Measurements from ENCODE around the gene PMEL. TPM values are rescaled to one million over a fixed set of nuclear protein-coding genes. Genes with fewer than 3 reads are reported as not detected.

The PMEL gene
- total and polyA plus RNA-seq, 9 of the 15 experiments (the other 6 are each of a cell fraction or from before 2014, with no cell fraction given): 0.36 to 2.0 (median 0.98) TPM

DNA sequence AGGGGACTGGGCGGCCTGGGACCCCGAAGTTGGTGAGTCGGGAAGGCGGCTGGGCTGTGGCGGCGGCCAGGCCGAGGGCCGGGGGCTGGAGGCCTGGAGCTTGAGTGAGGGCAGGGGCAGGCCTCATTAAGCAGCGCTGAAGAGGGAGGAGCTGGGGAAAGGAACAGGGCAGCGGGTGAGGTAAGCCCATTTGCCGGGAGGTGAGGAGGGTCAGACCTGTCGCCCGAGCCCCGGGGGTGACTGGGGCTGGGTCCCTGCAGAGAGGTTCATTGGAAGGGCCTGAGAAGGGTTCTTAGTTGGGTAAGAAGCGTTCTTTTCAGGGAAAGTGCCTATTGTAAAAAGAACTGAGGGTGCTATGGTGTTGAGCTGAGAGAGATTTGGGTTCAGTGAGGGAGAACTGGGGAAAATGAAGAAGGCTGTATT lies 8.5 kb upstream of the PMEL start (continued):
- TF ChIP-seq, protein P1, sequence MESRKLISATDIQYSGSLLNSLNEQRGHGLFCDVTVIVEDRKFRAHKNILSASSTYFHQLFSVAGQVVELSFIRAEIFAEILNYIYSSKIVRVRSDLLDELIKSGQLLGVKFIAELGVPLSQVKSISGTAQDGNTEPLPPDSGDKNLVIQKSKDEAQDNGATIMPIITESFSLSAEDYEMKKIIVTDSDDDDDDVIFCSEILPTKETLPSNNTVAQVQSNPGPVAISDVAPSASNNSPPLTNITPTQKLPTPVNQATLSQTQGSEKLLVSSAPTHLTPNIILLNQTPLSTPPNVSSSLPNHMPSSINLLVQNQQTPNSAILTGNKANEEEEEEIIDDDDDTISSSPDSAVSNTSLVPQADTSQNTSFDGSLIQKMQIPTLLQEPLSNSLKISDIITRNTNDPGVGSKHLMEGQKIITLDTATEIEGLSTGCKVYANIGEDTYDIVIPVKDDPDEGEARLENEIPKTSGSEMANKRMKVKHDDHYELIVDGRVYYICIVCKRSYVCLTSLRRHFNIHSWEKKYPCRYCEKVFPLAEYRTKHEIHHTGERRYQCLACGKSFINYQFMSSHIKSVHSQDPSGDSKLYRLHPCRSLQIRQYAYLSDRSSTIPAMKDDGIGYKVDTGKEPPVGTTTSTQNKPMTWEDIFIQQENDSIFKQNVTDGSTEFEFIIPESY (CRISPR knock-in tag; IDR thresholded peaks at IDR 0.05): no peak
- TF ChIP-seq ELF1 (tag; IDR thresholded peaks at IDR 0.05): no peak
- TF ChIP-seq, protein P2, sequence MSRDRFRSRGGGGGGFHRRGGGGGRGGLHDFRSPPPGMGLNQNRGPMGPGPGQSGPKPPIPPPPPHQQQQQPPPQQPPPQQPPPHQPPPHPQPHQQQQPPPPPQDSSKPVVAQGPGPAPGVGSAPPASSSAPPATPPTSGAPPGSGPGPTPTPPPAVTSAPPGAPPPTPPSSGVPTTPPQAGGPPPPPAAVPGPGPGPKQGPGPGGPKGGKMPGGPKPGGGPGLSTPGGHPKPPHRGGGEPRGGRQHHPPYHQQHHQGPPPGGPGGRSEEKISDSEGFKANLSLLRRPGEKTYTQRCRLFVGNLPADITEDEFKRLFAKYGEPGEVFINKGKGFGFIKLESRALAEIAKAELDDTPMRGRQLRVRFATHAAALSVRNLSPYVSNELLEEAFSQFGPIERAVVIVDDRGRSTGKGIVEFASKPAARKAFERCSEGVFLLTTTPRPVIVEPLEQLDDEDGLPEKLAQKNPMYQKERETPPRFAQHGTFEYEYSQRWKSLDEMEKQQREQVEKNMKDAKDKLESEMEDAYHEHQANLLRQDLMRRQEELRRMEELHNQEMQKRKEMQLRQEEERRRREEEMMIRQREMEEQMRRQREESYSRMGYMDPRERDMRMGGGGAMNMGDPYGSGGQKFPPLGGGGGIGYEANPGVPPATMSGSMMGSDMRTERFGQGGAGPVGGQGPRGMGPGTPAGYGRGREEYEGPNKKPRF (IDR thresholded peaks at IDR 0.05; ENCODE audit: low read depth, low read length): no peak
- TF ChIP-seq CEBPG (CRISPR knock-in tag; IDR thresholded peaks at IDR 0.05): 0 out of 2 replicates have a peak, but pooled peaks have one; percentile 41
- TF ChIP-seq CEBPG (tag; conservative IDR thresholded peaks at IDR 0.05 in 1 of 2, IDR thresholded peaks at IDR 0.05 in 1 of 2): no peak
- TF ChIP-seq NBN (IDR thresholded peaks at IDR 0.05; ENCODE audit: low read depth): 0 out of 2 replicates have a peak, but pooled peaks have one; percentile 8
- peak; percentile 14; the same call in 1 of the 2 replicates for TF ChIP-seq ZBTB17 (CRISPR knock-in tag; IDR thresholded peaks at IDR 0.05)
- no peak for TF ChIP-seq KLF10 (CRISPR knock-in tag; IDR thresholded peaks at IDR 0.05)
- TF ChIP-seq, protein P3, sequence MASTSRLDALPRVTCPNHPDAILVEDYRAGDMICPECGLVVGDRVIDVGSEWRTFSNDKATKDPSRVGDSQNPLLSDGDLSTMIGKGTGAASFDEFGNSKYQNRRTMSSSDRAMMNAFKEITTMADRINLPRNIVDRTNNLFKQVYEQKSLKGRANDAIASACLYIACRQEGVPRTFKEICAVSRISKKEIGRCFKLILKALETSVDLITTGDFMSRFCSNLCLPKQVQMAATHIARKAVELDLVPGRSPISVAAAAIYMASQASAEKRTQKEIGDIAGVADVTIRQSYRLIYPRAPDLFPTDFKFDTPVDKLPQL (IDR thresholded peaks at IDR 0.05; ENCODE audit: extremely low read depth, insufficient read length): no peak
- no peak for TF ChIP-seq PTBP1 (IDR thresholded peaks at IDR 0.05; ENCODE audit: low read depth, low read length)
- no peak for TF ChIP-seq ZNF764 (CRISPR knock-in tag; IDR thresholded peaks at IDR 0.05; ENCODE audit: low read depth)
- peak; percentile 86; the same call in 1 of the 2 replicates for TF ChIP-seq LARP7 (IDR thresholded peaks at IDR 0.05)
- TF ChIP-seq RAD51 (IDR thresholded peaks at IDR 0.05; ENCODE audit: borderline replicate concordance, low read depth): no peak
- no peak for TF ChIP-seq PHB2 (IDR thresholded peaks at IDR 0.05; ENCODE audit: low read depth)
- peak; percentile 22; the same call in 1 of the 2 replicates for TF ChIP-seq PHF8 (IDR thresholded peaks at IDR 0.05; ENCODE audit: borderline replicate concordance, low read length)
- TF ChIP-seq PHF20 (IDR thresholded peaks at IDR 0.05; ENCODE audit: partially characterized antibody): peak; percentile 76
- 0 out of 2 replicates have a peak, but pooled peaks have one; percentile 31 for TF ChIP-seq KAT7 (CRISPR knock-in tag; IDR thresholded peaks at IDR 0.05; ENCODE audit: borderline replicate concordance)
- peak; percentile 30; the same call in 1 of the 2 replicates for TF ChIP-seq HLTF (IDR thresholded peaks at IDR 0.05)
- peak; percentile 26; the same call in 1 of the 2 replicates for TF ChIP-seq ETV5 (CRISPR knock-in tag; IDR thresholded peaks at IDR 0.05; ENCODE audit: low read depth)
